ENCODE measurements around the gene ACOXL. TPM values are rescaled to one million over a fixed set of nuclear protein-coding genes. Genes with fewer than 3 reads are reported as not detected.

ACOXL gene
- total and polyA plus RNA-seq, 2 of the 8 experiments (the other 6 are each of a cell fraction or from before 2014, with no cell fraction given): 11.4 to 20.6 TPM

DNA sequence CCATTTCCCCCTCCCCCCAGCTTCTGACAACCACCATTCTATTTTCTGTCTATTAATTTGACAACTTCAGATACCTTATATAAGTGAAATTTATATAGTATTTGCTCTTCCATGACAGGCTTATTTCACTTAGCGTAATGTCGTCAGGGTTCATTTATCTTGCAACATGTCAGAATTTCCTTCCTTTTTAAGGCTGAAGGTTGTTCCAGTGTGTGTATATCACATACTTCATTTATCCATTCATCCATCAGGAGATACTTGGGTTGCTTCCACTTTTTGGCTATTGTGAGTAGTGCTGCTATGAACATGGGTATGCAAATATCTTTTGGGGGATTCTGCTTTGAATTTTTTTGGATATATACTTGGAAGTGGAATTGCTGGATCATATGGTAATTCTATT, 395.7 kb downstream of the ACOXL start:
- Histone ChIP-seq H3K27me3 (replicated peaks in 1 of 4; ENCODE audit: control insufficient read depth in 3 of 4, extremely low read depth in 1 of 4, insufficient read depth in 3 of 4, low read length in 3 of 4) (no peaks in the 10 kb centered on the region), H3K14ac (ENCODE audit: insufficient read length) (no peak overlapping the region), H2BK120ac (replicated peaks; ENCODE audit: low read depth, low read length) (no peak overlapping the region), H3K4ac (replicated peaks; ENCODE audit: insufficient read length, low read depth, low read length) (no peak overlapping the region), H3K9me3 (ENCODE audit: insufficient read depth in 2 of 2, low read depth in 1 of 2, low read length in 1 of 2) (no peaks in the 10 kb centered on the region), H2BK20ac (ENCODE audit: low read length) (no peak overlapping the region), H3K23ac (ENCODE audit: insufficient read length) (no peak overlapping the region), H3K79me2 (ENCODE audit: control insufficient read depth in 1 of 2, insufficient read depth in 2 of 2, low read length in 2 of 2) (peaks cover 0 to 74% of the 10 kb centered on the region in 2 experiments; a peak in 3 of 4 replicates), H3K27ac (ENCODE audit: low read depth, low read length) (no peak overlapping the region), H3K18ac (ENCODE audit: extremely low read depth, low read length) (no peak overlapping the region), H4K20me1 (replicated peaks in 1 of 2; ENCODE audit: control insufficient read depth in 1 of 2, insufficient read depth in 2 of 2, low read length in 2 of 2) (peaks cover 2 to 11% of the 10 kb centered on the region in 2 experiments), H3K4me1 (replicated peaks in 1 of 4; ENCODE audit: control insufficient read depth in 3 of 4, insufficient read depth in 4 of 4, low read length in 3 of 4) (0 out of 7 replicates have a peak, but pooled peaks cover 0 to 5% (median 1%) of the 10 kb centered on the region in 4 experiments), H2AFZ (ENCODE audit: low read length) (no peak overlapping the region), H2BK12ac (ENCODE audit: low read depth, low read length) (no peak overlapping the region), H2BK5ac (ENCODE audit: low read depth, low read length) (no peak overlapping the region), H2BK15ac (ENCODE audit: low read length) (no peak overlapping the region), H4K5ac (ENCODE audit: insufficient read length, low read depth, low read length) (no peak overlapping the region), H4K91ac (replicated peaks; ENCODE audit: insufficient read length, low read length) (no peak overlapping the region), H3K23me2 (ENCODE audit: low read depth, low read length) (peaks cover 2% of the 10 kb centered on the region; the same call in 1 of the 2 replicates), H3K4me2 (ENCODE audit: insufficient read depth in 1 of 2, low read depth in 2 of 2, low read length in 2 of 2) (no peak overlapping the region), H3K79me1 (ENCODE audit: low read depth, low read length) (peaks cover 2% of the 10 kb centered on the region; the same call in 1 of the 2 replicates), H3K4me3 (ENCODE audit: extremely low read depth in 1 of 4, insufficient read depth in 2 of 4, low read depth in 3 of 4, low read length in 4 of 4) (no peak overlapping the region), H3K9ac (replicated peaks in 1 of 4; ENCODE audit: extremely low read depth in 1 of 4, low read depth in 3 of 4, low read length in 3 of 4) (no peak overlapping the region), H3K56ac (replicated peaks; ENCODE audit: insufficient read length, low read depth, low read length) (no peak overlapping the region), H4K8ac (ENCODE audit: extremely low read depth, insufficient read depth, low read length) (no peak overlapping the region), H3K36me3 (ENCODE audit: control insufficient read depth in 2 of 4, insufficient read depth in 4 of 4, low read length in 3 of 4) (peaks cover 8 to 71% (median 31%) of the 10 kb centered on the region in 4 experiments), H2AK5ac (ENCODE audit: low read depth, low read length) (no peak overlapping the region)
- TF ChIP-seq CHD2 (IDR thresholded peaks at IDR 0.05; ENCODE audit: low read length): no peak
- TF ChIP-seq POLR2A (IDR thresholded peaks at IDR 0.05; ENCODE audit: control extremely low read depth in 1 of 2, low read depth in 2 of 2, low read length in 2 of 2): no peak
- no peak for TF ChIP-seq SP2 (IDR thresholded peaks at IDR 0.05; ENCODE audit: low read length)
- TF ChIP-seq GTF2F1 (IDR thresholded peaks at IDR 0.05; ENCODE audit: borderline replicate concordance, low read depth, low read length): no peak
- TF ChIP-seq SIRT6 (IDR thresholded peaks at IDR 0.05; ENCODE audit: low read length): no peak
- TF ChIP-seq CBX5 (IDR thresholded peaks at IDR 0.05; ENCODE audit: low read depth, low read length): no peak
- TF ChIP-seq, protein P1, sequence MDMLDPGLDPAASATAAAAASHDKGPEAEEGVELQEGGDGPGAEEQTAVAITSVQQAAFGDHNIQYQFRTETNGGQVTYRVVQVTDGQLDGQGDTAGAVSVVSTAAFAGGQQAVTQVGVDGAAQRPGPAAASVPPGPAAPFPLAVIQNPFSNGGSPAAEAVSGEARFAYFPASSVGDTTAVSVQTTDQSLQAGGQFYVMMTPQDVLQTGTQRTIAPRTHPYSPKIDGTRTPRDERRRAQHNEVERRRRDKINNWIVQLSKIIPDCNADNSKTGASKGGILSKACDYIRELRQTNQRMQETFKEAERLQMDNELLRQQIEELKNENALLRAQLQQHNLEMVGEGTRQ (IDR thresholded peaks at IDR 0.05; ENCODE audit: low read length): no peak
- no peak for TF ChIP-seq BRCA1 (IDR thresholded peaks at IDR 0.05; ENCODE audit: low read depth, low read length)
- no peak for TF ChIP-seq CEBPB (IDR thresholded peaks at IDR 0.05; ENCODE audit: low read depth, low read length)
- WGBS, 2 experiments (ENCODE audit: extremely low coverage in 1 of 2, insufficient coverage in 1 of 2, insufficient read length in 1 of 2, insufficient replicate concordance in 2 of 2, low coverage in 1 of 2, low lambda C conversion rate in 2 of 2, missing lambda C conversion rate in 1 of 2): 96% methylated on average over 2 of the region's 2 CpGs; no CpG with 5 or more reads in 1 of the 2 experiments
- DNase-seq (ENCODE audit: low read depth in 1 of 2, low spot score in 2 of 2) (no peak), FAIRE-seq (no peak)
- POLR2A ChIA-PET (ENCODE audit: partially characterized antibody): no interaction called here
- CTCF ChIA-PET (ENCODE audit: partially characterized antibody): interaction anchor here (1.1 kb wide), 1 partner anchor 8 kb away, joined by 3 read pairs; no protein-coding TSS in a partner anchor
